GM12801 (cell line): ENCODE results near the gene TAF4.

ENCODE experiments used
- TF ChIP-seq, protein P1 (sequence below): IDR thresholded peaks from one replicate; pipeline ENCODE4 v1.5.1; 2011; ENCODE audit warnings: control low read depth; ENCODE audit not compliant: insufficient read length; ENCODE audit errors: extremely low read depth

TAF4 gene

GRCh38 chr20:61950641-61951071, 115.0 kb downstream of the TAF4 start:
- TF ChIP-seq, protein P1, sequence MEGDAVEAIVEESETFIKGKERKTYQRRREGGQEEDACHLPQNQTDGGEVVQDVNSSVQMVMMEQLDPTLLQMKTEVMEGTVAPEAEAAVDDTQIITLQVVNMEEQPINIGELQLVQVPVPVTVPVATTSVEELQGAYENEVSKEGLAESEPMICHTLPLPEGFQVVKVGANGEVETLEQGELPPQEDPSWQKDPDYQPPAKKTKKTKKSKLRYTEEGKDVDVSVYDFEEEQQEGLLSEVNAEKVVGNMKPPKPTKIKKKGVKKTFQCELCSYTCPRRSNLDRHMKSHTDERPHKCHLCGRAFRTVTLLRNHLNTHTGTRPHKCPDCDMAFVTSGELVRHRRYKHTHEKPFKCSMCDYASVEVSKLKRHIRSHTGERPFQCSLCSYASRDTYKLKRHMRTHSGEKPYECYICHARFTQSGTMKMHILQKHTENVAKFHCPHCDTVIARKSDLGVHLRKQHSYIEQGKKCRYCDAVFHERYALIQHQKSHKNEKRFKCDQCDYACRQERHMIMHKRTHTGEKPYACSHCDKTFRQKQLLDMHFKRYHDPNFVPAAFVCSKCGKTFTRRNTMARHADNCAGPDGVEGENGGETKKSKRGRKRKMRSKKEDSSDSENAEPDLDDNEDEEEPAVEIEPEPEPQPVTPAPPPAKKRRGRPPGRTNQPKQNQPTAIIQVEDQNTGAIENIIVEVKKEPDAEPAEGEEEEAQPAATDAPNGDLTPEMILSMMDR = no peak

GRCh38 chr20:61949714-61950640, 115.7 kb downstream of the TAF4 start:
- TF ChIP-seq, protein P1 = no peak

DNA sequence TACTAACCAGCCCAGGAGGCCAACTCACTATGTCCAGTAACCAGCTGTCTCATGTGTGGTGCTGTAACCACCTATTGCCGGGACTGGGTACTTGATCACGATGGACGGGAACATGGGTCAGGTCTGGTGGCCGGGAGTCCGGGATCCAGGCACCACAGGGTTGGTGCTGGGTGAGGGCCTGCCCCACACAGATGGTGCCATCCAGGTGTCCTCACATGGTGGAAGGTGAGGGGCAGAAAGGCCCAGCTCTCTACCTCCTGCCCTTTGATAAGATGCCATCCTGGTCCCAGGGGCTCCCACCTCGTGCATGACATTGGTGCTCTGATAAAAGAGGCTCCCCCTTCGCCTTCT, 116.3 kb downstream of the TAF4 start:
- TF ChIP-seq, protein P1 = no peak

DNA sequence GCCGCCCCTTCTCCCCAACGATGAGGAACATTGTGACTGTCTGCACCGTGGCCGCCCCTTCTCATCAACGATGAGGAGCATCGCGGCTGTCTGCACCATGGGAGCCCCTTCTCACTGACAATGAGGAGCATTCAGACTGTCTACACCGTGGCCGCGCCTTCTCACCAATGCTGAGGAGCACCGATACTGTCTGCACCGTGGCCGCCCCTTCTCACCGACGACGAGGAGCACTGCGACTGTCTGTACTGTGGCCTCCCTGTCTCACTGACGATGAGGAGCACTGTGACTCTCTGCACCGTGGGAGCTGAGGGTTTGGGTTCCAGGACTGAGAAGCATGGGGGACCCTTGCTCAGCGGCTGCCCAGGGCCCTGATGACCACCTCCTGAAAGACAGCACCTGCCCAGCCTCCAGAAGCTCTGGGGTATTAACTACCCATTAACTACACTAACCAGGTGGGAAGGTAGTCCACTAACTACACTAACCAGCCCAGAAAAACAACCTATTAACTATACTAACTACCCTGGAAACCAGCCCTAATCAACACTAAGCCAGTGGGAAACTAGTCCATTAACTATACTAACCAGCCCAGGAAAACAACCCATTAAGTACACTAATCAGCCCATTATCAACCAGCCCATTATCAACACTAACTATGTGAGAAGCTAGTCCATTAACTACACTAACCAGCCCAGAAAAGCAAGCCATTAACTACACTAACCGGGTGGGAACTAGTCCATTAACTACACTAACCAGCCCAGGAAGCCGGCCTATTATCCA, 116.9 kb downstream of the TAF4 start:
- TF ChIP-seq, protein P1 = no peak

DNA sequence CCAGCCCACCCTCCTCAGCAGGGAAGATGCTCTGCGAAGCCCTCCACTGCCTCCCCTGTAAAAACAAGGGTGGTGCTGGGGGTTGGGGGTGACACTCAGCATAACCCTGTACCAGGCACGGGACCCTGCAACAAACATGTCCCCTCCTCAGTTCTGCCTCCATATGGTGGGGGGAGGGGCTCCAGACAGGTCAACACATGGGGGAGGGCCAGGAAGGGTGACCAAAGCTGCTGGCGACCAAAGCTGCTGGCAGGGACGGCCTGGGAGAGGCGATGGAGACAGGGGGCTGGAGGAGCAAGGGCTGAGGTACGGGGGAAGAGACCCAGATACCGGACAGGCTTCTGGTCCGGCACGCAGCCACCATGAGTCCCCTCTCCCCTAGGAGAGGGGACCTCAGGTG, 123.2 kb downstream of the TAF4 start:
- TF ChIP-seq, protein P1 = no peak

- TF ChIP-seq, protein P1 = no peak
Measured at GRCh38 chr20:61941721-61942405, 123.8 kb downstream of the TAF4 start.
